GM10266 (cell line): ENCODE results near the gene SCIN.
"Not testable (repeated sequence)": the region's sequence is repeated elsewhere in the genome, so short reads cannot be mapped to it uniquely, and the experiment has no call there.

Source experiments
- DNase-seq: peaks from one replicate; pipeline ENCODE4 v3.0.0; 2012; ENCODE audit errors: extremely low spot score
- TF ChIP-seq, protein P1 (sequence below): IDR thresholded peaks from 2 replicates; pipeline ENCODE4 v1.5.1; 2012; ENCODE audit warnings: mild to moderate bottlenecking, low read depth; ENCODE audit not compliant: control insufficient read depth, insufficient read depth; ENCODE audit errors: missing control alignments

Gene SCIN

DNA sequence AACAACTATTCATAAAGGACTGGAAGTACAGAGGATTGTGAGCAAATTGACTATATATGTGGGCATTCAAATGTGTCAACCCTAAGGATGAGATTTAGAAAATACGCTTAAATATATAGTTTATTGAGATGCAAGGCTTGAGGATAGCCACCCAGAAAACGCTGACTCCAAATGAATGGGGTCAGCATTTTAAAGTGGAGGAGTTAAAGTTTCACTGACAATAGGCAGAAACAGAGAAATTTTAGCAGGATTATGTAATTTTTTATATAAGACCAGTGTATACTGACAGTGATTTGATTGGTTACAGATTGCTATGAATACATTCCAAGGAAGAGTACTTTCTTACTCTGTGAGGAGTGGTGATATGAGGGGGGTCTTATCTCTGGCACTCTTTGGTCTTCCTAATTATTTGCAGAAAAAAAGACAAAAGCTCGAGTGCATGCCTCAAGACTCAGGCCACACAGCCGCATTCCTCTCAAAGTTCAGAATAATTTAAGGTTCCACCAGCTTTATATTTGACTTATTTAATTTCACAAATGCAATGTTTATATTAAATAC, 78.3 kb downstream of the SCIN start:
- no peak for DNase-seq
- TF ChIP-seq, protein P1, sequence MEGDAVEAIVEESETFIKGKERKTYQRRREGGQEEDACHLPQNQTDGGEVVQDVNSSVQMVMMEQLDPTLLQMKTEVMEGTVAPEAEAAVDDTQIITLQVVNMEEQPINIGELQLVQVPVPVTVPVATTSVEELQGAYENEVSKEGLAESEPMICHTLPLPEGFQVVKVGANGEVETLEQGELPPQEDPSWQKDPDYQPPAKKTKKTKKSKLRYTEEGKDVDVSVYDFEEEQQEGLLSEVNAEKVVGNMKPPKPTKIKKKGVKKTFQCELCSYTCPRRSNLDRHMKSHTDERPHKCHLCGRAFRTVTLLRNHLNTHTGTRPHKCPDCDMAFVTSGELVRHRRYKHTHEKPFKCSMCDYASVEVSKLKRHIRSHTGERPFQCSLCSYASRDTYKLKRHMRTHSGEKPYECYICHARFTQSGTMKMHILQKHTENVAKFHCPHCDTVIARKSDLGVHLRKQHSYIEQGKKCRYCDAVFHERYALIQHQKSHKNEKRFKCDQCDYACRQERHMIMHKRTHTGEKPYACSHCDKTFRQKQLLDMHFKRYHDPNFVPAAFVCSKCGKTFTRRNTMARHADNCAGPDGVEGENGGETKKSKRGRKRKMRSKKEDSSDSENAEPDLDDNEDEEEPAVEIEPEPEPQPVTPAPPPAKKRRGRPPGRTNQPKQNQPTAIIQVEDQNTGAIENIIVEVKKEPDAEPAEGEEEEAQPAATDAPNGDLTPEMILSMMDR = no peak

DNA sequence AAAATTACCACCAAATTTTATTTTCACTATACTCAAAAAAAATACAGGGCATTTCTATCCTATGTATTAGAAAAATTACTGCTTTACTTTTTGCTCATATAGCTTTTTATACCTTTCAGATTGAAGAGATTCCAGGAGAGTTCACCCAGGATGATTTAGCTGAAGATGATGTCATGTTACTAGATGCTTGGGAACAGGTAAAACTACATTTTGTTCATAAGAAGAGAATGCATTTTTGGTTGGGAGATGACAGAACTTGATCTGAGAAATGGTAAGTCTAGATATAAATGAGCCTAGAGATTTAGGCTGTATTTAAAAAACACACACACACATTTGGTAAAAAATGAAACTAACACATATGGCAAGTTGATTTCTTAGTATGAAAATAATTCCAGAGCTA, 78.8 kb downstream of the SCIN start:
- TF ChIP-seq, protein P1 = no peak
- no peak for DNase-seq

DNA sequence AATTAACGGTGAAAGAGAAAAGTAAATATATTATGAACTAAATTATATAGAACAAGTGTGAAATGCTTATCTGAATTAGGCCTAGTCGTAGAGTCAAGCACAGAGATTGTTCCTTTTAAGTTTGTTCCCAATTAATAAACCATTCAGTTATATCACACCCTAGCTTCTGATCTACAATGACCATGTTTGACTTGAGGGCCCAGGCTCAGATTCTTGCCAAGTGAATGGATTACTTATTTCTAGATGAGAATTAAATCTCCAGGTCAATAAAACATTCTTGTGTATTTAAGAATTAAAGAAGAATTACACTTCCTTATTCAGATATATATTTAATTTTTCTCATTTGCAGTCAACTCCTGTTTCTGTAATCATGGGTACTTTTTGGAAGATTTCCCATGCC, 79.6 kb downstream of the SCIN start:
- no peak for DNase-seq
- TF ChIP-seq, protein P1 = no peak

DNA sequence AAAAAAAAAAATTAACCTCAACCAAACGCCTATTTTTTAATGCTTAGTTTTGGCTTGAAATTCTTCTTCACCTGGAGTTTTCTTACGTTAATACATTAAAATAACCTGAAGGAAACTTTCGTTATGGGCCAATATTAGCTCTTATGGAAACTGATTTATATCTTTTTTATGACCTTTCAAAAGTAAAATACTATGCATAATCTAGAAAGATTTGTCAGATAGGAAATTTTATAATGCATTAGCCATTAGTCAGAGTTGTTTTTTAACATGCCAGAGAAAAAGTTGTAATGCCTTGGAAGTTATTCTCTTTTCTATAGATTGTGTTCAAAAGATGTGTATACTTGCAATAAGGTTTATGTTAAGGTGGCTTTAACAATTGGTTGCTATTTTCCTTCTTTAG, 82.6 kb downstream of the SCIN start:
- TF ChIP-seq, protein P1 = no peak
- no peak for DNase-seq

DNA sequence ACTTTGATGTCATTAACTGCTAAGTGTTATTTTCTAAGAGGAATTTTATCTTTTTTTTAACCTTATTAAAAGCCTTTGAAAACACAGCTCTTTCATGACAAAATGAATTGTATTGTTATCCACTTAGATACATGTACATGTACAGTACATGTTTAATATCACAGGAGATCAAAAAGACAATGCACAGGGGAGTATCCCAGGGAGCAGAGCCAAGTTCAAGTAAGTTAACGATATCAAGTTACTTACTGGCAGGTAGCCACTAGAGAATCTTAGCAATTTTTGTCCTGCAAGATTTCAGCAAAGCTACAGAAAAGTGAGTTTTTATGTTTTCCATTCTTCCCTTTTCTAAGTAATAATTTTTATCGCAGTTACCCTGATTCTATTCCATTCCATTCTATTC, 83.0 kb downstream of the SCIN start:
- no peak for DNase-seq
- TF ChIP-seq, protein P1 = no peak

DNA sequence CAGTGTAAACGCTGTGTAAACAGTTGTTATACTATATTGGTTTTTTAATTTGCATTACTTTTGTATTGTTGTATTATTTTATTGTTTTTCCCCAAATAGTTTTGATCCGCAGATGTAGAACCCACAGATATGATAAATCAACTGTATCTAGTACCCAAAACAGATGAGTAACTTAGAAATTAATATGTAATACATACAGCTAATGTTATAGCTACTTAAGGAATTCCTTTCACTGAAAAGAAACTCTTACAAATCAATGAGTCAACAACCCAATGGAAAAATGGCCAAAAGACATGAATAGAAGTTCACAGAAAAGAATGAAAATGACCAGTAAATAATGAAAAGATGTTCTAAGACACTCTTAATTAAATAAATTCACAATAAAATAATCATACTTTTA, 84.6 kb downstream of the SCIN start:
- TF ChIP-seq, protein P1 = no peak
- DNase-seq = no peak

DNA sequence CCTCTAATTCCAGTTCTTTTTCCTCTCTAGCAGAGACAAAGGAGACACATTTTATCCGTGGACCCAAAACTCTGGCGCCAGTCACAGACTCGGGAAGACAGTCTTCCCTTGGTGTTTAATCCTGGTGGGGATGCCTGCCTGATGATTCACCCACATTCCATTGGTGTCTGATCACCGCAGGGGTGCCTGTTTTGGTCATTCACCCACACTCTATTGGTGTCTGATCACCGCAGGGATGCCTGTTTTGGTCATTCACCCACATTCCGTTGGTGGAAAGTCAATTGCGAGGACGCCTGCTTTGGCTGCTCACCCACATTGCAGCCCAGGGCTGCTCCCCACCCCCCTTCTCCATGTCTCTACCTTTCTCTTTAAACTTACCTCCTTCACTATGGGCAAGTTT, 89.9 kb downstream of the SCIN start:
- not testable (repeated sequence) for DNase-seq

DNA sequence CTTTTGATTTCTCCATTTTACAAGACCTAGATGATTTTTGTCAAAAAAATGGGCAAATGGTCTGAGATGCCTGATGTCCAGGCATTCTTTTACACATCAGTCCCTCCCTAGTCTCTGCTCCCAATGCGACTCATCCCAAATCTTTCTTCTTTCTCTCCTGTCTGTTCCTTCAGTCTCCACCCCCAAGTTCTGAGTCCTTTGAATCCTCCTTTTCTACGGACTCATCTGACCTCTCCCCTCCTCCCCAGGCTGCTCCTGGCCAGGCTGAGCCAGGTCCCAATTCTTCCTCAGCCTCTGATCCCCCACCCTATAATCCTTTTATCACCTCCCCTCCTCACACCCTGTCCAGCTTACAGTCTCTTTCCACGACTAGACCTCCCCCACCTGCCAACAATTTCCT, 90.5 kb downstream of the SCIN start:
- DNase-seq = not testable (repeated sequence)
